Activated T-cell treated with anti-CD3 and anti-CD28 coated beads, Interleukin-2, amount 50 U/mL, for 48 hours (primary cell): ENCODE data around the gene DIPK1A.

Experiments
- DNase-seq, 2 experiments: peaks; one replicate each; pipeline ENCODE4 v3.0.0-alpha.2; 2020

DIPK1A gene

DNA sequence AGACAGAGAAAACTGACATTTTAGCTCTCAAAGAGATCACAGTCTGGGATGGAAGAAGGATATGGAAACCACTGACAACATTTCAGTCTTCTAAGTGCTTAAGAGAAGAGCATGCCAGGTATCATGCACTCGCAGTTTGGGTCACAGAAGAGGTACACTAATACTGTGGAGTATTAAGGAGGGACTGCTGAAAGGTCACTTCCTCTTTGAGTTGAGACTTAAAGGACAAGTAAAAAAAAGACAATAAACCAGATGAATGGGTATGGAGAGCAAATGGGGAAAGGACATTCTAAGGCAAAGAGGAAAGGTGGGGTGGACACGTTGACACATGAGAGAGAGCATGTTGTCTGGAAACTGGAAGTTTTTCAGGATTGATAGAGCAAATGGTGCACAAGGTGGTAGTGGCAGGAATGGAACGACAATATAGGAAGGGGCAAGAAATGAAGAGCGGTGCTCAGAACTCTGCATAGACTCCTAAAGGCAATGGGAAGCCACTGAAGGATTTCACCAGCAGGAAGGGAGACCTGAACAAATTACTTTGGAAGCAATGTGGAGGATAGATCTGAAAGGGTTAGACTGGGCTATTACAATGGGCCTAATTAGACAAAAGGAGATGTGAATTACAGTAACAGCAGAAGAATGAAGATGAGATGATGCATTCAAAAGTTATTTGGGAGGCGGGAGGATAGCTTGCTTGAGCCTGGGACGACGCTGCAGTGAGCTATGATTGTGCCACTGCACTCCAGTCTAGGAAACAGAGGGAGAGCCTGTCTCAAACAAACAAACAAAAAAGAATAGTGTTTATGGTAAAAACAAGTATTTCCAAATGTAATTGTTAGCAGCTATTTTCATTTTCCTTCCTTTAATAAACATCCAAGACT, 11.1 kb downstream of the DIPK1A start:
- no peak for DNase-seq

DNA sequence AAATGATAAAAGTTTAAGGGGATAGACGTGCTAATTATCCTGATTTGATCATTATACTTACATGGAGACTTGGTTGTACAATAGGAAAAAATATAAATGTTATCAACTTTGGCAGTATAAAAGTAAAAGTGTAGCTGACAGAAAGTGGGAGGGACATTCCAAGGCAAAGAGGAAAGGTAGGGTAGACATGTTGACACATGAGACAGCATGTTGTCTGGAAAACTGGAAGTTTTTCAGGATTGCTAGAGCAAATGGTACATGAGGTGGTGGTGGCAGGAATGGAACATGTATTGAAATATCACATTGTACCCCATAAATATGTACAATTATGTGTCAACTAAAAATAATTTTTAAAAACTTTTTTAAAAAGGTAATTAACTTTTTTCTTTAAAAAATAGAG, 13.2 kb downstream of the DIPK1A start:
- no peak for DNase-seq

DNA sequence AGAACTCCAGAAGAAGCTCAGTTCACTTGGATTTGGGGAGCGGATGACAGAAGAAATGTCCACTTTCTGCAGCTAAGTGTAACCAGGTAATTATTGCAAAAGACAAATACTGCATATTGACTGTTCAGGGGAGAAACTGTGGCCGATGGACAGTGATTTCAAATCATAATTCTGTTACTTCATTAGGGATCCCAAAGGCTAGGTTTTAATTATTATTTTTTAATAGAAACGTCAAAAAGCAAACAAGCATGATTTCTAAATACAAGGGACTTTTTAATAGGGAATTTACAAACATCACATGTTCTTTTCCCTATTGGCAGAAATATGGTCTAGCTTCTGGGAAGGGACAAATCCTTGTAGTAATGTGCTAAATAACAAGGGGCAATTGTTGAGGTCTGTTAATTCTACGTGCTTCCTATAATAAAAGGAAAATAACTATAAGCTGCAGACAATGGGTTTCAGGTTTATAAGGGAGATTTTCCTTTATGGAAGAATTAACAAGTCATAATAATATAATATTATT, 15.5 kb downstream of the DIPK1A start:
- DNase-seq: no peak

DNA sequence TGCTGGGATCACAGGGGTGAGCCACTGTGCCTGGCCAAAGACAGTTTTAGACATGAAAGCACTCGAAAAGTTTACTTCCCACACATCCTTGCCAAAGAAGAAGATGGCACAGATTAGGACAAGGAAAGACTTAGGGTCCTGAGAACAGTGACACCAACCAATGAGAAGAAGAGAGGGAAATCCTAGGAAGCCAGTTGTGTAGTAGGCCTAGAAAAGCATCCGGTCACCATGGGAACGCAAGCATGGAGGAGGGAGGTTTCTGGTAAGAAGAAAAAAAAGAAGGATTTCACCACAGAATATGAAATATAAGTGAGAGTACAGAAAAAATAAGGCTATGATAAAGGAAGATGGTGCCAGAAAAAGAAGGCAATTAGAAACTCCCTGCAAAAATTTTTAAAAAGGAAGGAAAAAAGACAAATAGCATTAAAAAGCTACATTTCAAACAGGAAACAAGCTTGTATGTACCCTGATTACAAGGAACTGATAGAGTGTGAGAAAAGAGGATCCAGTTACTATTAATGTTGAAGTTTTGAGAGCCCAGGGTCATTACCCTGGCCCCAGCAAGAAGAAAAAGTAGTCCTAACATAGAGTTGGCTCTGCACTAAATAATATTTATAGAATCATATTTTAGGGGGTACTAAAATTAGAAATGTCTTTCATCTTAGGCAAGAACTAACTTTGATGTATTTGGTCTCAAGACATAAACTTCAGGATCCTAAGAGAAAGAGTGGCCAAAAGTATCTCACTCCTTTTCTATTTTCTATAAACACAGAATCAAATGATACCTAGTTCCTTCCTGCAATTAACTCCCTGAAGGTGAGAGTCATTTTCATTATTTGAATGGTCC, 16.1 kb downstream of the DIPK1A start:
- DNase-seq: no peak

DNA sequence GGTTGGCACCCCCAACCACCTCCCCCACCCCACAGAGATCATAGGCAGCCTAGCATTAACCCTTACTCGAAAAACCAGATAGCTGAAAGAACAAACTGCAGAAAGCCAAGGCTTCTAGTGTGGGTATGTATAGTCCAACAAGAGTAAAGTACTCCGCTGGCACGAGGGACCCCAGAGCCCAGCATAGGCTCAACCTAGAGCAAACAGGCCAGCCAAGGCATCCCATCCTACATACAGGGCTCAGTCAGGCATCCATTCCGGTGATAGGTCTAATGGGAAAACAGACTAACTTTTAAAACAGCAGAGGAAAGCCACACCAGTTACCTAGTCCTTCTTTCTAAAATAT, 17.8 kb downstream of the DIPK1A start:
- DNase-seq: no peak

DNA sequence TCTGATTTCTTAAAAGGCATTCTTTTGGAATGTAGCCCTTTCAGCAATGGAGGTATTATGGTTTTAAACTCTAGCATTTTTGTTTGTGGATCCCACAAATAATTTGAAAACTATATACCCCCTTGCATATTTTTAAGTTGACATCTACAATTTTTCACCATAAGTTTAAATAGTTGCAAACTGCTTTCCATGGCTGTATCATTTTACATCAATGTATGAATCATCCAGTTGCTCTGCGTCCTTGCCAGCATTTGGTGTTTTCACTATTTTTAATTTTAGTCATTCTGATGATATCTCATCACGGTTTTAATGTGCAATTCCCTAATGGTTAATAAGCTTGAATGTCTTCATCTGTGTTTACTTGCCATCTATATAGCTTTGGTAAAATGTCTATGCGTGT, 20.7 kb downstream of the DIPK1A start:
- DNase-seq: no peak

DNA sequence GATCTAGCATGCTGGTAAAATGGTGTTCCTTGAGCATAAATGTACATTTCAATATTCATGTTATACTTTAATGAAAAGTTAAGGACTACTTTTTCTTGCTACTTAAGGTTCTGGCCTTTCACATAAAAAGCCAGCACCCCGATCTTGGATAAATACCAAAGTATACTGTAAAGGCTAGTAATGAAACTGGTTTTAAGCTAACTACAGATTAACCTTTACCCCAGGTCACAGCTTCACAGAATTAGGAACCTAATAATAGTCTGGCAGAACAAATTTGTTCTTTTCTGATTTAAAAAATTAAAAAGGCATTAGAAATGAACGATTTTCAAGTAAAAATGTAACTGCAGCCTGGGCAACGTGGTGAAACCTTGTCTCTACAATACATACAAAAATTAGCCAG, 23.5 kb downstream of the DIPK1A start:
- no peak for DNase-seq

DNA sequence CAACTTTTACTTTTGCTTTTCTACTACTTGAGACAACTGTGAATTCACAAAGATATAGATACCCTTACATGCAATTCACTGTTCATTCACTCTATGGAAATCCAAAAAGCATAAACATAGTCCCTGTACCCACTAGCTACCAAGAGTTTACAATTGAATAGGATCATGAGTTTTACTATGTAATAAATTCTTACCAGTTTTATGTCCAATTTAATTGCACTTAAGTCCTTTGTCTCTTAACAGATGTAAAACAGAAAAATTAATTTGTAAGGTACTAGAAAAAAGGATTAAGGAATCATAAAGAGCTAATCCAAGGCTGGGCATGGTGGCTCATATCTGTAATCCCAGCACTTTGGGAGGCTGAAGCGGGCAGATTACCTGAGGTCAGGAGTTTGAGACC, 24.4 kb downstream of the DIPK1A start:
- DNase-seq: no peak

DNA sequence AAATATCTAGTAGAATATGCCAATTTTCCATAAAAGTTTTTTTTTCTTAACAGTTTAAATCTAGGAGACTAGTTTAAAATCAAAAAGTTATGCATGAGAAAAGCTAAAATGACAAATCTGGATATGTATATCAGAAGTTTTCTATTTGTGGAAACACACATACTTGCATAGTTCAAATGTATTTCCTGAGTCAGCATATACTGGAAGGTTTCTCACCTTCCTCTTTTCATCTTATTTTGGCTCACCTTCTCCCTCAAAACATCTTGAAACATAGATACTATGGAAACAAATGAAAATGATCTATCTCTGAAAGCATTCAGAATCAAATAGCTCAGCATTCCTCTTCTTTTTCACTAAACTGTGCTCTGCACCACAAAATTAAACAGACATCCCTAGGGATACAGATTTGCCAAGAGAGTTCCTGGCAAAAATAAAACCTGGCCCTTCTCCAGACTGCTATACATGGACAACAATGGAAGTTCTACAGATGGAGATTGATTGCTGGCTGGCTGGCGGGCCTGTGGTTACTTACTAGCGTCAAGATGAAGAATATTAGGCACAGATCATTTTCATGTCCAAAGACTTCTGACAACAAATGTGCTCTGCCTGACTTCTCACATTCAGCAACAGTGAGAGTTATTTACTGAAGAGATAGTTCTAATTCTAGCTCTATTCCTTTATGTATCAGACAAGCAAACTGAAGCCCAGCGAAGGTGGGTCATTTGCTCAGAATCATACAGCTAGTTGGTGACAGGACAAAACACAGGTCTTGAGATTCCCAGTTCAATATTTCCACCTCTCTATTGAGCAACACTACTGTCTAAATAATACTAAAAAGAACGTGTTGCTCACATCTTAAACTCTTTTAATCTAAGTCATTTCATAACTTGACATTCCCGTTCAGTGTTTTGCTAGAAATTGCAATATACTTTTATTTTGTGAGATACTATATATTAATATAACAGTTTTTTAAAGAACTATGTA, 26.6 kb downstream of the DIPK1A start:
- no peak for DNase-seq

DNA sequence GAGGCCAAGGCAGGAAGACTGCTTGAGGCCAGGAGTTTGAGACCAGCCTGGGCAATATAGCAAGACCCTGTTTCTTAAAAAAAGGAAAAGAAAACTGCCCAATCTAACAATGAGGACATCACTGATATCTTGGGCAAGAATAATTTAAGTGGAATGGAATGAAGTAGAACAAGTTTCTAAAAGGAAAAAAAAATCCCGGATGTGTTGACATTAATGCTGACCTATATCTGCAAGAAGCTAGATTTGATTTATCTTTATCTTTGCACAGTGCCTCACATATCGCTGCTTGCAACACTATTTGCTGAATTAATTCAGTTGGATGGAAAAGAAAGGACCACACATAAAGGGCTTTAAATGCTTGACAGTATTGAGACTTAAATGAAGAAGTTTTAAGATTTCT, 27.8 kb downstream of the DIPK1A start:
- no peak for DNase-seq

DNA sequence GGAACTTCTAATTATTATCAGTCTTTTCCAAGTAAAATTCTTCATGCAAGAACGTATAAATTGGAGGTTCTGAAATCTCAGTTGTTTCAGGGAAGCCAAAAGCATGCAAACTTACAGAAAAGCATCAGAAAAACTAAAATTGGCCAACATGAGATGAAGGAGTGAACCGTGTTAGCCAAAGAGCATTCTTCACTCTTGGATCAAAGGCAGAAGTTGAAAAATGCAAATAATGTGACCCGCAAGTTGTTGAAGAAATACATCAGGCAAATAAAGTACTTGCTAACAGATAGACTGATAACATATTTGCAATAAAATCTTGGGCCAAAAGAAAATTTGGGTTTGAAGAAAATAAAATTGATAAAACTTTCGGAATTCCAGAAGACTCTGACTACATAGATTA, 29.6 kb downstream of the DIPK1A start:
- DNase-seq: no peak

DNA sequence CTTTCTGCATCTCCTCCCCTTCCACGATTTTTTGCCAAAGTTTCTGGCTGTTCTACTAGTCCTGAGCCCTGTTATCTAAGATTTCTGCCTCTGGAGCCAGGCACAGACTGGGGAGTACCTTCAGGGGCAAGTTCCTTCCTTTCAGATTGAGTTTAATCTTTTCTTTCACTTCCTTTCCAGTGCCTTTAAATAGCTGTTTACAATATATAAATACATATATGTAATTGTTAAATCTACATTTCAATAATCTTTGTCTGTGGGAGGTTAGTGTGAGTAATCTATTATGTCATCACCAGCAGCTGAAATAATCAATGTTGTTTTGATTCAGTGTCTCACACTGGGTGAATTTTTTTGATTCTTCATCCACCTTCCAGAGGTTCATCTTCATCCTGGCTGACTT, 31.8 kb downstream of the DIPK1A start:
- no peak for DNase-seq

DNA sequence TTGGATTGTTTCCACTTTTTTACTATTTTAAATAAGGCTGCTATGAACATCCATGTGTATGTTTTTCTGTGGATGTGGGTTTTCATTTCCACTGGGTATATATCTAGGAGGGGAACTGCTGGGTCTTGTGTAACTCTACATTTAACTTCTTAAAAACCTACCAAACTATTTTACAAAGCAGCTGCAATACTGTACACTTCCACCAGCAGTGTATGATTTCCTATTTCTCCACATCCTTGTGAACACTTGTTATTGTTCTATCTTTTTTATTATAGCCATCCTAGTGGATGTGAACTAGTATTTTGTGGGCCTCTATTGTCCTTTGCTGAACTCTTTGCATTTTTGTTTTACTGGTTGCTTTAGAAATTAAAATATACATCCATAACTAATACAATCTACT, 33.4 kb downstream of the DIPK1A start:
- no peak for DNase-seq

DNA sequence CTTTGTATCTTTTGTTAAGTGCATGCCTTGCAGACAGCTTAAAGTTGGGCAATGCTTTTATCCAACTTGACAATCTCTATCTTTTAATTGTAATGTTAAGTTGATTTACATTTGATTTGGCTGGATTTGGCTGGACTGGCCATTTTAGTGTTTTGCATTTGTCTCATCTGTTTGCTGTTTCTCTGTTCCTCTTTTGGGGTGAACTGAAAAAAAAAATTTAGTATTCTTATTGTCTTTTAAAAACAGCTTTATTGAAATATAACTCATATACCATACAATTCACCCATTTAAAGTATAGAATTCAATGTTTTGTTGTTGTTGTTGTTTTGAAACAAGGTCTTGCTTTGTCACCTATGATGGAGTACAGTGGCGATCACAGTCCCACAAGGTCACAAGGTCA, 34.4 kb downstream of the DIPK1A start:
- no peak for DNase-seq

DNA sequence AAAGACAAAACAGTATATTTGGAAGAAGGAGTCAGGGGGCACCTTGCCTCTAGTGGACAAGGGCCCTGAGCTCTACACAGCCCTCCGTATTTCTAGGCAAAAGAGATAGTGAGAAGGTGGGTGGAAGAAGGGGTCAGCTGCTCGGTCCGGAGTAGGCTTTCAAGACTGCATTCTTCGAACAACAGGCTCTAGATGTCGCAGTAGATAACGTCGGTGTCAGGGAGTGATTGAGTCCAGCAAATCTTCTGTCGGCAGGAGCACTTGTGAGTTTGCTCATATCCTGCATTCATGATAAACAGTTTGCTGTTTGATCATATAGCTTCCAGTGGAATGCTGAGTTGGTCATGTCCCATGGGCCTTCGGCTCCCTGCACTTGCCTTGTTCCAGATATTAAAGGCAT, 36.8 kb downstream of the DIPK1A start:
- no peak for DNase-seq

DNA sequence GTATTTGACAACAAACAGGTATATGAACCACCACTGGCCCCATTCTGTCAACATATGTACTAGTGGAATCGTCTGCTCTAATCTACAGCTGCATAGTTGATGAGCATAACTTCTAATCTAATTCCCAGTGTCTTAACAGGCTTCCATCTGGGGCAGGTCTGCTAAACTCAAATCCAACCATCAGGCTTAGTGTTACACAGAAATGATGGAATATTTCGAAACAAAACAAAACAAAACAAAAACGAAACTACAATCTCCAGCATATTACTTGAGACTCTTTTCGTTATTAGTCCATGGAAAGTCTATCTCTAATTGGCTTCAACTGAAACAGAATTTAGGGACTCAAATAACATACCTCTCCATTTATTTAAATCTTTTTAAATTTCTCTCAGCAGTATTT, 37.6 kb downstream of the DIPK1A start:
- DNase-seq: no peak

DNA sequence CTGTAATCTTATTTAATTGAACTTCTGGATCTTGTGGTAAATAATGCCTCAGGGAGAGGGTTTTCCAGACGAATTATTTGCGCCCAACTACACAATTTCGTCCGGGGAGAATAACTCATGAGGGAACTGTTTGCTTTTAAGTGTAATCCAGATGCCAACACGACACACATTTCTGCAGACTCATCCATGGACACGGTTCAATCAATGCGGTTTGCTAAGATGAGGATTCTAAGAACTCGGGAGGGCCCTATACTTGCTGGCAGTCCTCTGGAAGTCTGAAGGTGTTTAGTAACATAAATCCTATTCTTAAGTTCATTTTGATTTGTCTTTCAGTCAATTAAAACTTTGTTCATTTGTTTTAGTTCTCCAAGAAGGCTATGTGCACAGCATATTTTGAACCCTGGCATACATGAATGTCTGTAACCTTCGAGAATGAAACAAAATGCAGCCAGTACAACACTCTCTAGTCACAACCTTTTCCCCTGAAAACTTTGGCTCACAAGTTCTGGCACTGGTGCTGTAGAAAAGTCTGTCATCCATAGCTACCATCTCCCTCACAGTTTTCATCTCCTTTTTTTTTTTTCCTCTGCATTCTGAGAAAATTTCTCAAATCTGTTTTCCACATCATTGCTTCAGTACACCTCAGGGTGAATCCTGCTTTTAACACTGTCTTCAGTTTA, 38.8 kb downstream of the DIPK1A start:
- DNase-seq: no peak

DNA sequence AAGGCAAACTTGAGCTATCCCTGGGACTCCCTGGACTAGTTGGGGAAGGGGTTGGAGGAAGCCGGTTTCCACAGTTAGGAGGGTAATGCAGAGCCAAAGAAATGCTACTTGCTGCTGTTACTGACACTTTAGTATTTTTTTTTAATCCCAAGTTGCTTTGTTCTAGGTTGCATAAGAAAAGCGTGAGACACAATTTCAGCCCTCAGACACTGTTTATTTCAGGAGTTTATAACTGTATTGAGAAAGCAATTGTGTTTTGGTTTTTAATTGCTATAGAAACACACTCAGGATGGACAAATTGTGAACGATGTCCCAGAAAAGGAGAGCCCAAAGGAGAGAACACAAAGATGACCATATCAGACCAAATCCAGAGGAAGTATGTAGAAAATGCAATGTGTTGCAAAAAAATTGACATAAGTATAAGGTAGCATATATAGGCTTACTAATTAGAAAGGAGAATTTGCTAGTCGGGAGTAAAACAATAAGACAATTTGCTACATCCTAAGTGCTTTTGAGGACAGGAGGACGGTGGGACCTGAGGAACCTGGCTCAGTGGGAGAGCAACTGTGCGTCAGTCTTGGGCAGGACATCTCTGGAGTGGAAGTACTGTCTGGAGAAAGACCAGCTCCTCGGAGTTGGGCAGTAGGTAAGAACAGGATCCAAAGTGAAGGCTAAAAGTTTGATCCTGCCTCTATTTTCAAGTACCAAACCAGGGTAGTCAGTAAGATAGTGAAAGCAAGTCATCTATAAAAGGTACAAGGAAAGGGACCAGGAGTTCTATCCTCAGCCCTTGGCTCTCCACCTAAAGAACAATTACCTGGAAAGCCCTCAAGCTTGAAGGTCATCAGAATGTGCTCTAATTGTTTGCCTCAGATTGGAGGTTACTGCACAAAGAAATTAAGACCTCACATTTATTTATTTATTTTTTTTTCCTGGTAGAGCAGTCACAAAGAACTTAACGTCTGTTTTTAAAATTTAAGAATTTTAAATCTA, 39.9 kb downstream of the DIPK1A start:
- DNase-seq: no peak

DNA sequence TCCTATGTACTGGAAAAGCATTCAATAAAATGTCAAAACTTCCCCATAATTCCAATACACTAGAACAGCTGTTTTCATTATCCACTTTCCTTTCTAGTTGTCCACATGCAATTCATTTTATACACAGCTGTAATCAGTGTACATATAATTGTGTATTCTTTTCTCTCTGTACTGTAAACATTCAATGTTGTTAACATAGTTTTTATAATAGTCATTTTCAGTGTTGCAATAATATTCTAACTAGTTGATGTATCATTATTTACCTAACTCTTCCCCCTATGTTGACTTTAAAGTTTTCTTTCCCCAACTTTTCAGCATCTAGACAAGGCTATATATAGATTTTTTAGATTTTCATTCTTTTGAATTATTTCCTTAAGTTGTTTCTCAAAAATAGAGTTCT, 44.4 kb downstream of the DIPK1A start:
- DNase-seq: no peak

DNA sequence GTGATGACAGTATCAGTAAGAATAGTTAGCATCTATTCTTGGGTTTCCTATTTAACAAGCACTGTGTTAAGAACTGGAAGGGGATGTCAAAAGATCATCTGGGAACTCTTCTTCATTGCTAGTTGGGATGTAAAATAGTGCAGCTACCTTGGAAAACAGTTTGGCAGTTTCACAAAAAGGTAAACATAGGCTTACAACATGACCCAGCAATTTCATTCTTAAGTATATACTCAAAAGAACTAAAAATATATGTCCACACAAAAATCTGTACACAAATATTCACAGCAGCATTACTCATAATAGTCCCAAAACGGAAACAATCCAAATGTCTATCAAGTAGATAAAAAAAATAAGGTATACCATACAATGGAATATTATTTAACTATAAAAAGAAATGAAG, 45.7 kb downstream of the DIPK1A start:
- DNase-seq: no peak
